Choroid plexus epithelial cell (primary cell): ENCODE data around the gene TRMT10A.

ENCODE experiments used
- DNase-seq: peaks from one replicate; pipeline ENCODE4 v3.0.0-alpha.2; 2010; ENCODE audit warnings: low read depth
- H3K4me3 ChIP-seq: 2 replicates; pipeline ENCODE4 v1.5.1; 2011; ENCODE audit warnings: low read depth, mild to moderate bottlenecking, control low read depth, low read length, moderate library complexity
- TF ChIP-seq, protein P1 (sequence below): conservative IDR thresholded peaks from 2 replicates; pipeline ENCODE4 v1.5.1; 2011; ENCODE audit warnings: low read depth, mild to moderate bottlenecking, control low read depth, inconsistent platforms, low read length, moderate library complexity

Gene TRMT10A

DNA sequence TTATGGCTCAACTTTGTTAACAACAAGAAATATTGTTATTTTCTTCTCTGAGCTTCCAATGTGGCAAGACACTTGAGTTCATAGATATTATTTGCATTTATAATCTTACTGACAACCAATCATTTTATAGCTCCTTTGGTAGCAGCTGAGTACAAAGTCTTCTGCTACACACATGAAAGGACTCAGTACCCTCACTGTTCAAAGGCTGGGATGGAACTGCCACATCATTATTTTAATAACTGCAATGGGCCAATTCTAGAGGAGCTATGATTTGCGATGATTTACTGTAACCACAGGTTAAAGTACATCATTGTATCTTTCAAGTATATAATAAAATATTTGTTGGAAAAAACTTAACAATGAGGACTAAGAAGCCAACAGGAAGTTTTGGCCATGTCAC lies 21.7 kb upstream of the TRMT10A start:
- H3K4me3 ChIP-seq, result no peak overlapping the region
- TF ChIP-seq, protein P1, sequence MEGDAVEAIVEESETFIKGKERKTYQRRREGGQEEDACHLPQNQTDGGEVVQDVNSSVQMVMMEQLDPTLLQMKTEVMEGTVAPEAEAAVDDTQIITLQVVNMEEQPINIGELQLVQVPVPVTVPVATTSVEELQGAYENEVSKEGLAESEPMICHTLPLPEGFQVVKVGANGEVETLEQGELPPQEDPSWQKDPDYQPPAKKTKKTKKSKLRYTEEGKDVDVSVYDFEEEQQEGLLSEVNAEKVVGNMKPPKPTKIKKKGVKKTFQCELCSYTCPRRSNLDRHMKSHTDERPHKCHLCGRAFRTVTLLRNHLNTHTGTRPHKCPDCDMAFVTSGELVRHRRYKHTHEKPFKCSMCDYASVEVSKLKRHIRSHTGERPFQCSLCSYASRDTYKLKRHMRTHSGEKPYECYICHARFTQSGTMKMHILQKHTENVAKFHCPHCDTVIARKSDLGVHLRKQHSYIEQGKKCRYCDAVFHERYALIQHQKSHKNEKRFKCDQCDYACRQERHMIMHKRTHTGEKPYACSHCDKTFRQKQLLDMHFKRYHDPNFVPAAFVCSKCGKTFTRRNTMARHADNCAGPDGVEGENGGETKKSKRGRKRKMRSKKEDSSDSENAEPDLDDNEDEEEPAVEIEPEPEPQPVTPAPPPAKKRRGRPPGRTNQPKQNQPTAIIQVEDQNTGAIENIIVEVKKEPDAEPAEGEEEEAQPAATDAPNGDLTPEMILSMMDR, result no peak
- no peak for DNase-seq

DNA sequence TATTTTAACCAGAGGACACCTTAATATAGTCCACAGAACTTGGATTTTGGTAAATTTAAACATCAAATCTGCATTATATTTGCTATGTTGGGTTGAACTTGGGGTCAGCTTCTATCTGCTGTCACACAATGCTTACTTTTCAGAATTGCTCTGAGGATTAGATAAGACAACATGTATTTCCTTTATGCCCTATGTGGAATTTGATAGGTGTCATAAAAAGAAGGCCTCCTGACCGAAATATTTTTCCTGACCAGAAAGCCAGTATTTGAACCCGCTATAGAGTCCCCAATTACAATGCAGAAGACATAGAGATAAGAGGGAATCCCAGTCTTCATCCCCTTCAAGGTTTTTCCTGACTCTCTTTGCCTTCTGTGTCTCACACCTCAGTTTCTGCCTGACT lies 14.9 kb upstream of the TRMT10A start:
- H3K4me3 ChIP-seq, result no peak overlapping the region
- TF ChIP-seq, protein P1, result no peak
- DNase-seq, result no peak

DNA sequence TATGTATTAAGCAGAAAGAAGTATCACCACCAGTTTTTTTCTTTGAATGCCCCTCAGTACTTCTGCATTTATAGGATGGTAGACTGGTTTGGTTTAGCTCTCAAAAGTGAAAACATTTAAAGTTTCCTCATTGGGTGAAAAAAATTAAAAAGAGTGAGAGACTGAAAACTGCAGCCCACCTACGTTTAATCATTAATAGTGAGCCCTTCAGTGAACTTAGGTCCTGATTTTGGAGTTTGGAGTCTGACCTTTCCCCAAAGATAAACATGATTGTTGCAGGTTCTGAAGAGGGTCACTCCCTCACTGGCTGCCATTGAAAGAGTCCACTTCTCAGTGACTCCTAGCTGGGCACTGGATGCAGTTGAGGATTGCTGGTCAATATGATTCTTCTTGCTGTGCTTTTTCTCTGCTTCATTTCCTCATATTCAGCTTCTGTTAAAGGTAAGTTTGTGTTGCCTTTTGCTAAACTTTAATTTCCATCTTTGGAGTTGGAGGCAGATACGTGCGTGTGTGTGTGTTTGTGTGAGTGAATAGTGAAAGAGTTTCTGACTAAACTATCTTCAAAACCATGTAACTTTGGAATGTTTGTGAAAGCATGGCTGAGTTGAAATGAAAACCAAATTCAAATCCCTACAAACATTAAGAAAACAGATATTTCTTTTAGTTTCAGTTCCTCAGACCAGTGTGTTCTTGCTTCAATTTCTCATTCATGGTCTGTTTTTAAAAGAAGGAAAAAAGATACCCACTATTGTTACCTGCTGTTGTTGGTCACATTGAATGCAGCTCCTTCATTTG lies 10.9 kb upstream of the TRMT10A start, which contains the start of gene MTTP:
Gene MTTP (plus strand): TSS at position 295 of the 795 bp plus-strand sequence. CDS start 86 bp downstream, at position 381.
- no peak for DNase-seq
- no peak within 1 kb of the TSS for H3K4me3 ChIP-seq
- TF ChIP-seq, protein P1, result no peak

DNA sequence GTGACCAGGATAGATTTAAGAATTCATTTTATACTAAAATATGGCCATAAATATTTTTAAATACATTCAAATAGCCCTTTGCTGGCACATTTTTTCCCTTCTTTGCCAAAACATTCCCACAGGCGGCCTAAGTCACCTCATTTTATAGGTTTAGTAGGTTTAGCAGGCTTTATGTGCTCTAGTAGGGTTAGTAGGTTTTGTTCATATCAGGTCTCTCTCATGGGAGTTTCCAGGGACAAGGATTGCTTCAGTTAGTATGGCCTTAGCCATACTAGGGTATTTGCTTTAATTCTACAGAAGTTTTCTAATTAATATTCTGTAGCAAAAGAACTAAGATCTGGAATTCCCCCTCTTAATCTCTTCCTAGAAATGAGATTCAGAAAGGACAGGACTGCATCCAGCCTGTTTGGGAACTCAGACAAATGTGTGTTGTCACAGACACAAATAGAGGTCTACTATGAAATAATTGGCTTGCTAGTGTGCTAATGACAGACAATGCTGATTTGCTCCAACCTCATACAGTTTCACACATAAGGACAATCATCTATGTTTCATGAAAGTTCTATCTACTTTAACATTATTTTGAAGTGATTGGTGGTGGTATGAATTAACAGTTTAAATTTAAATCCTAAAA lies 10.0 kb upstream of the TRMT10A start:
- DNase-seq, result no peak
- TF ChIP-seq, protein P1, result no peak
- H3K4me3 ChIP-seq, result no peak overlapping the region

DNA sequence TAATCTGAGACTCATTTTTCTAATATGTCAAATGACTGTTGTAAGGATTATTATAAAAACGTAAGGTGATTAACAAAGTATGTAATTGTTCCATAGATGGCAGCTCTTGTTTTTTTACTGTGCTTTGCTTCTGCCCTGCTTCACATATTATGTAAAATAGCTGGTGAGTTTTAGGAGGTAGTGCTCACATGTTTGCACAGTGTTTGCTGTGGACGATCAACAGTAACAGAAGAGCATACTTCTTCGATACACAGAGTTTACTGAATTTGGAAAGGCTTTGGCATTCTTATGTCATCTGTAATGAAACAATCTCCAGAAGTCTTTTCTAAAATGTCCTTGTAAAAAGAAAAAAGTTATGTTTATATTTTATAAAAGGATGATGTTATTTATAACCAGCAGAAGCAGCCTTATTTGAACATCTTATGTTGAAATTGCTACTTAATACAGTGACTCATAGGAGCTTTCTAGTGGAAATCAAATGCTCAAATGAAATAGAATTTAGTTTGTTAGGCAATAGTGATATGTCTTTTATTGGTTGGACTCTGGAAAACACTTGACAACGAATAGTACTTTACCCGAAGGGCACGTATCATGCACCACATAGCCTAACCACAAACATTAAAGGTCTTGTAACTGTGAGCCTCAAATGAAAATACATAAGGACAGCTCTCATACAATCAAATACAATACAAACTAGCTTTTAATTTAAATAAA lies 8.8 kb upstream of the TRMT10A start:
- H3K4me3 ChIP-seq, result no peak overlapping the region
- TF ChIP-seq, protein P1, result no peak
- DNase-seq, result no peak

DNA sequence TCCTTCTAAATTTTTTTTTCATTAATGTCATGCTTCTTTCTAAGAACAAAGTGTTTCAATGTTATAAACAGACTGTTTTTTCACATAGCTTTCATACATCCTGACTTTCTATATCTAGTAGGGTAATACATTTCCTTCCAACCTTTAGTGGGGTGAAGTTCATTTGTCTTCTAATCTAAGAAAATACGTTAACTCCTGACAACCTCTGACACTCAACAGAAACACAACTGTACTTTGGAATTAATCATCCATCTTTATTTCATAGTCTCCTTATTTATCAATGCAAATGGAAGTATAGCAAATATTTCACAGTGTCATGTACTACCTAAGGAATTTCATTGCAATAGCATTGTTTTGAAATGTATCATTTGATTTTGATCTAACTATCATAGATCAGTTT lies 8.0 kb upstream of the TRMT10A start:
- TF ChIP-seq, protein P1, result no peak
- no peak for DNase-seq
- H3K4me3 ChIP-seq, result no peak overlapping the region
